Limb (tissue), 2 donors: ENCODE measurements around the gene GSTK1.
"Not testable (repeated sequence)": the region's sequence is repeated elsewhere in the genome, so short reads cannot be mapped to it uniquely, and the experiment has no call there.

ENCODE experiments used
- DNase-seq, 2 donors: peaks; one replicate each; pipeline ENCODE4 v3.0.0-alpha.2; 2016; ENCODE audit errors: extremely low spot score in 2 of 2

GSTK1 gene

GRCh38 chr7:143269251-143269650, 6.0 kb downstream of the GSTK1 start:
- no peak for DNase-seq

- DNase-seq = no peak
These were observed 8.0 kb downstream of the GSTK1 start for GRCh38 chr7:143271240-143271639.

GRCh38 chr7:143272871-143273270, 9.6 kb downstream of the GSTK1 start:
- no peak for DNase-seq

DNA sequence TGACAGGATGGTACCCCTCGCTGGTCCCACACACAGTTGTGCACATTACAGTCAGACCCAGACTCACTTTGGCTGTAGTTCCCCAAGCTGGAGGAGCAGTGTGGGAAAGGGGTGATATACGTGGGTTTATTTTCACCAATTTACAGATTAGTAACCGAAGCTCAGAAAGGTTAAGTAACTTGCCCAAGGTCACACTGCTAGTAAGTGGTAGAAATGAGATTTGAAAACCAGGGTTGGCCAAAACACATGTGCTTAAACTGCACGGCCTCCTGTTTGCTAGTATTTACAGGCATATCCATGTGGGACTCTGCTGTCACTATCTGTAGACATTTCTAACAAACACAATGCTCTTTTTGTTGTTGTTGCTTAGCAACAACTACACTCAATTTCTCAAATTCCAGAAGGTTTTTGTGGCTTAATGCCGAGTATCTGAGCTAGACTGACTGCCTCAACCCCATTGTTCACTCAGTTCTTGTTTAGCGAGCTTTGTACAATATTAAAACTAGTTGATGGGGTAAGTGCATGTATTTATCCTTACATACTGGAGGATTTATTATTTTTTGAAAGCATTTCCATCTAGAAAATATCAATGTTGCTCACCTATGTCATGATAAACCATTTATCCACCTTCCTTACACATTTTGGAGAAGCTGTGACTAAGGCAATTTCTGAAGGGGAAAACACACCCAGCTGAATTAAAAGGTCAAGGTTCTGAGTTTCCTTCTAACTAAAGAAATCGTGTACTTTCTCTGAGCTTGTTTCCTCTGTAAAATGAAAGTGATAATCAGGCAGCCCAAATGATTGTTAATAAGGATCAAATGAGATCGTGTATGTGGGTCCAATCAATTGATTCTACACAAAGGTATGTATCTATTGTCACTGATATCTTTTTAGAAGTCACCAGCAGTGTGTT, 16.2 kb downstream of the GSTK1 start:
- peak in 1 of 2 donors; percentile 86 for DNase-seq

- DNase-seq = no peak
These were observed 16.9 kb downstream of the GSTK1 start for GRCh38 chr7:143280160-143280559.

- DNase-seq = no peak
These were observed 17.3 kb downstream of the GSTK1 start for GRCh38 chr7:143280566-143280965.

GRCh38 chr7:143281529-143281928, 18.3 kb downstream of the GSTK1 start:
- DNase-seq = no peak

DNA sequence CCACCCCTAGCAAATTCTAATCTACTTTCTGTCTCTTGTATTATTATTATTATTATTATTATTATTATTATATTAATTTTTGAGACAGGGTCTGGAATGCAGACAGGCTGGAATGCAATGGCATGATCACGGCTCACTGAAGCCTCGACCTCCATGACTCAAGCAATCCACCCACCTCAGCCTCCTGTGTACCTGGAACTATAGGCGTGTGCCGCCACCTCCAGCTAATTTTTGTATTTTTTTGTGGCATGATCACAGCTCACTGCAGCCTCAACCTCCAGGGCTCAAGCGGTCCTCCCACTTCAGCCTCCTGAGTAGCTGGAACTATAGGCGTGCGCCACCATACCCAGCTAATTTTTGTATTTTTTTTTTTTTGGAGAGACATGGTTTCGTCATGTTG, 18.9 kb downstream of the GSTK1 start:
- DNase-seq = no peak

DNA sequence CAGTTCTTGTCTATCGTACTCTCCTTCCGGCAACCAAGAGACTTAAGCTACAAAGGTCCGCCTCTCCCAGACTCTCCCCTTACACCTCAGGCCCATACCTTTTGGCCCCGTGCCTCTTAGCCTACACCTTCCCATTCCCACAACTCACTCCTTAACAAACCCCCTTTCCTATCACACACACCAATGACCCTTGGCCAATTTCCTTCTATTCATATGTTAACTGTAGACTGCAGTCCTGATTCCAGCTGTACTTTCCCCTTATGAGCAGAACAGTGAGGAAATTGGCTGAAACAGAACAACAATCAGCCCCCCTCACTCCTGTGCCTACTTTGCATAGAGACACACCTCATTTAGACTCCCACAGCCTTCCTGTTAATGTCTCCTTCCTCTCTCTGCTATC, 20.1 kb downstream of the GSTK1 start:
- no peak for DNase-seq

DNA sequence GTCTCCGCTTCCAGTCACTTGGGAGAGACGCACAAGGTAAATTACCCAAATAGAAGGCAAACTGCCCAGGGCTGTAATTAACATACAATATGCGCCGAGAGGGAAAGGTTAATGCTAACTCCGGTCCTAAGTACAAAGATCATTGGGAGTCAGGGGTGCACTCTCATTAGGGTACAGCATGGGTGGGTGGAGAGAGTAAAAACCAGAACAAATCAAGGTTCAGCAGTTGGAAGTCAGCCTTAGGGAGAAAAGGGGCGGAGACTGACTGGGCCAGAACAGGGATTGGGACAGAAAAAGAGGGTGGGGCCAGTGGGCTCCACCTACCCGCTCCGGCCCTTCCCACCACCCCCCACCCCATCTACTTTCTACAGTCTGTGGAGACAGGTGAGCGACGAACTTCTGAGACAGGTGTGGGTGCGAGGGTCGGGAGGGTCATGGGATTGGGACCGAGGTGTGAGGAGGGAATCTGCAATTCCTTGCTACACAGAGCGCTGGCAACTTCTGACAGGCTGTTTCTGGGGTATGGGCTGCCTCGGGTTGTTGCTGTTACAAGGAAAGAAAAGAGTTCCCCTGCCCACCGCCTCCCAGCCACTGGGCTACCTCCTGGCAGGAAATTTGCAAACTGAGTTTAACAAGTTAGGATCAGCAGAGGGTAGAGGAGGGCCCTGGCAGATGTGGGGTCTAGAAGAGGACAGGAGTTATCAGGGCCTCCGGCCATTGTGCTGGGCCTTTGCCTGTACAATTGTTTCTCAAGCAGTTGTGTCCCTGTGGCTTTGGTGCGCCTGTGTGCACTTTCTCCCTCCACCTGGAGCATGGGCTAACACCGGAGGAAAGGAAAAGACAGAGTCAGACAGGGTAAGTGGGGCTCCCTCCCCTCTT, 21.6 kb downstream of the GSTK1 start, which contains the start of gene TMEM139:
Gene TMEM139, plus strand, starts transcription at position 368 of the 879 bp plus-strand sequence. CDS start 1,000 bp downstream, outside the sequence.
- no peak for DNase-seq

DNA sequence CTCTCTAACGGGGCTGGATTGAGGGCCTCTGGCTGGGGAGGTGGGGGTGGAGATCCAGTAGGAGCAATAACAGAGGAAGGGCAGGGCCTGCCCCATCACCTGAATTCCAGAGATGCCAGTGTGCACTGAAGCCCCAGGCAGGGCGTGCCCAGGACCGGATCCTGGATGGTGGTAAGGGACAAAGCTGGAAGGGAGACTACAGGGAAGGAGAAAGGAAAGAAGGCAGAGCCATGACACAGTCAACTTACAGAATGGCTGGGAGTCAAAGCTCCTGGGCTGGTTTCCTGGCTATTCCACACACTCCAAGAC, 22.2 kb downstream of the GSTK1 start:
- DNase-seq = no peak

GRCh38 chr7:143285806-143286521, 22.7 kb downstream of the GSTK1 start:
- no peak for DNase-seq

DNA sequence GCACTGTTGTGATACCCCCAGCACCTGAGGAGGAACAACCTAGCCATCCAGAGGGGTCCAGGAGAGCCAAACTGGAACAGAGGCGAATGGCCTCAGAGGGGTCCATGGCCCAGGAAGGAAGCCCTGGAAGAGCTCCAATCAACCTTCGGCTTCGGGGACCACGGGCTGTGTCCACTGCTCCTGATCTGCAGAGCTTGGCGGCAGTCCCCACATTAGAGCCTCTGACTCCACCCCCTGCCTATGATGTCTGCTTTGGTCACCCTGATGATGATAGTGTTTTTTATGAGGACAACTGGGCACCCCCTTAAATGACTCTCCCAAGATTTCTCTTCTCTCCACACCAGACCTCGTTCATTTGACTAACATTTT, 23.3 kb downstream of the GSTK1 start:
- no peak for DNase-seq

DNA sequence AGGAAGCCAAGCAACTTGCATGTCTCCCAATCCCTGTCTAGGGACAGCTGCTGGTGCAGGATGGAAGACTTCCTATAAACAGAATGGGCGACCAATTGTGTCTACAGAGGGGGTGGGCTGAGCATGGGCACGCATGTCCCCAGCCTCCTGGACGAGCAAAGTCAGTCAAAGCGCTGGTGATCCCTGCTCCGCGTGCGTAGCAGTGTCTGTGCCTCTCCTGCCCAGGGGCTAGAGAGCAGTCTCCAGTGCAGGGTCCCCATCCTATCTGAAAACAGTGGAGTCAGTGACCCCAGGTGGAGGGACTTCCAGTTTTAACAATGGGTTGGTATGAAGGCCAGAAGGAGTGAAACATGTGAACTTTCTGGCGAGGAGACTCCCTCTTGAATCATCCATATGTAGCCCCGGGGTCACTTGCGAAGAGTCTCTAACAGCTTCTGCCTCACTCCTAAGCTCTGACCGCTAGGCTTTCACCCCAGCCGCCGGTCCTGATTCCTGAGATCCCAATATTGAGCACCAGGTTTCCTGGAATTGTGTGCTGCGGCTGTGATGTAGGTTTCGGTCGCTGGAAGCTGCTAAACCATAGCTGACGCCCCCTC, 24.2 kb downstream of the GSTK1 start:
- DNase-seq = no peak

- DNase-seq = peak; percentile 97 to 99
These were observed 24.9 kb downstream of the GSTK1 start, which contains the start of gene CASP2 for GRCh38 chr7:143287935-143288826. TSS of gene CASP2 (plus strand) at chr7:143288351. CDS start at chr7:143288456, 105 bp downstream.

- DNase-seq = no peak
These were observed 25.6 kb downstream of the GSTK1 start for GRCh38 chr7:143288836-143289235.

- DNase-seq = no peak
These were observed 26.2 kb downstream of the GSTK1 start for GRCh38 chr7:143289421-143289820.

DNA sequence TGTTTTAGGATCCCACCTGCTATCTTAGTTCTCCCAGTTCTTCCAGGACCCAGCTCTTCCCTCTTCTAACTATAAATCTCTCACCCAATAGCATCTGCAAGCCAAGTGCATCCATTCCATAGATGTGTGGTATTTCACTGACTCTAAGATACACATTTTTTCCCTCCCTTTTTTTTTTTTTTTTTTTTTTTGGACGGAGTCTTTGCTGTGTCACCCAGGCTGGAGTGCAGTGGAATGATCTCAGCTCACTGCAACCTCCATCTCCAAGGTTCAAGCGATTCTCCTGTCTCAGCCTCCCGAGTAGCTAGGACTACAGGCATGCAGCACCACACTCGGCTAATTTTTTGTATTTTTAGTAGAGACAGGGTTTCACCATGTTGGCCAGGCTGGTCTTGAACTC, 26.6 kb downstream of the GSTK1 start:
- DNase-seq = not testable (repeated sequence)

GRCh38 chr7:143290293-143290692, 27.1 kb downstream of the GSTK1 start:
- no peak for DNase-seq

GRCh38 chr7:143292876-143293275, 29.6 kb downstream of the GSTK1 start:
- no peak for DNase-seq
